Thyroid gland (tissue), 4 donors: Measurements from ENCODE around the gene CASD1.

Experiments used
- POLR2A ChIP-seq, 2 donors: fragments of 450-650 bp; IDR thresholded peaks; one replicate each; pipeline ENCODE4 v1.6.1; 2017; ENCODE audit warnings: antibody characterized with exemption in 2 of 2, mild to moderate bottlenecking in 2 of 2, moderate library complexity in 1 of 2
- TF ChIP-seq, protein P1 (sequence below), 6 experiments: fragments of 200-600 bp in 3 of 6; fragments of 450-650 bp in 3 of 6; sonication (generic) in 3 of 6; IDR thresholded peaks; one replicate each; pipeline ENCODE4 v1.5.1; 2016 to 2019; ENCODE audit warnings: antibody characterized with exemption in 6 of 6, mild to moderate bottlenecking in 2 of 6, inconsistent platforms in 1 of 6, moderate library complexity in 1 of 6

DNA sequence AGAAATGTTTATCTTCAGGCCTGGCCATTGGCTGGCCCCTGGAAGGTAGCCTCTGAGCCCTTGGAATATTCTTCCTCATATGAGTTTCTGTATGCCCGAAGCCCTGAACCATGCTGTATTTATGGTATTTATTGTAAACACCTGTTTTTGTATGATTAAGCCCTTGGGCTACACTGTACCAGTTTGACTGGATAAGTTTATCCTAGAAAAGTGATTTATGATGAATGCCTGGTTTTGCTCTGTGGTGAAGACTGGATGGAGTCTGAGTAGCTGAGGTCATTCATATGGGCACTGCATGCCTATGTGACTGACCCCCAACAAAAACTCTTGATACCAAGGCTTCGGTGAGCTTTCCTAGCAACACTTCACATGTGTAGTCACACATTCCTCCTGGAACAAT lies 66.7 kb downstream of the CASD1 start:
- TF ChIP-seq, protein P1, sequence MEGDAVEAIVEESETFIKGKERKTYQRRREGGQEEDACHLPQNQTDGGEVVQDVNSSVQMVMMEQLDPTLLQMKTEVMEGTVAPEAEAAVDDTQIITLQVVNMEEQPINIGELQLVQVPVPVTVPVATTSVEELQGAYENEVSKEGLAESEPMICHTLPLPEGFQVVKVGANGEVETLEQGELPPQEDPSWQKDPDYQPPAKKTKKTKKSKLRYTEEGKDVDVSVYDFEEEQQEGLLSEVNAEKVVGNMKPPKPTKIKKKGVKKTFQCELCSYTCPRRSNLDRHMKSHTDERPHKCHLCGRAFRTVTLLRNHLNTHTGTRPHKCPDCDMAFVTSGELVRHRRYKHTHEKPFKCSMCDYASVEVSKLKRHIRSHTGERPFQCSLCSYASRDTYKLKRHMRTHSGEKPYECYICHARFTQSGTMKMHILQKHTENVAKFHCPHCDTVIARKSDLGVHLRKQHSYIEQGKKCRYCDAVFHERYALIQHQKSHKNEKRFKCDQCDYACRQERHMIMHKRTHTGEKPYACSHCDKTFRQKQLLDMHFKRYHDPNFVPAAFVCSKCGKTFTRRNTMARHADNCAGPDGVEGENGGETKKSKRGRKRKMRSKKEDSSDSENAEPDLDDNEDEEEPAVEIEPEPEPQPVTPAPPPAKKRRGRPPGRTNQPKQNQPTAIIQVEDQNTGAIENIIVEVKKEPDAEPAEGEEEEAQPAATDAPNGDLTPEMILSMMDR (IDR thresholded peaks at IDR 0.05), result no peak
- TF ChIP-seq POLR2A (IDR thresholded peaks at IDR 0.05), result no peak
